Caki2 (cell line): ENCODE measurements around the gene ITM2B. TPM values are rescaled to one million over a fixed set of nuclear protein-coding genes. Genes with fewer than 3 reads are reported as not detected.

Experiments used
- DNase-seq: peaks from one replicate; pipeline ENCODE4 v3.0.0-alpha.2; 2015; ENCODE audit warnings: low read depth
- in situ Hi-C: cut with HindIII; loops from 2 replicates; pipeline ENCODE4 v1.10.0; 2016; ENCODE audit warnings: low sequenced_read_pairs, low pct_unique_long_range_greater_than_20kb, mixed read lengths
- total RNA-seq: library from RNA; depleted of rRNA; stranded (reverse); fragments of >200 nt; shearing (Covaris generic); gene quantifications from 2 replicates; pipeline ENCODE4 v1.2.3, GENCODE V29; 2014; ENCODE audit warnings: low replicate concordance

Gene ITM2B
- total RNA-seq, 1 experiment from 2014 or later: 179 TPM

GRCh38 chr13:48294653-48295052, 61.6 kb downstream of the ITM2B start:
- in situ Hi-C loops: no loop called here
- no peak for DNase-seq

- in situ Hi-C loops: no loop called here
- DNase-seq: no peak
Measured at GRCh38 chr13:48295271-48295670, 62.3 kb downstream of the ITM2B start.

- no peak for DNase-seq
- in situ Hi-C loops: no loop called here
Measured at GRCh38 chr13:48296528-48296927, 63.5 kb downstream of the ITM2B start.

- no peak for DNase-seq
- in situ Hi-C loops: no loop called here
Measured at GRCh38 chr13:48297131-48297786, 64.3 kb downstream of the ITM2B start.

GRCh38 chr13:48299591-48299990, 66.6 kb downstream of the ITM2B start:
- in situ Hi-C loops: no loop called here
- DNase-seq: no peak

- DNase-seq: no peak
- in situ Hi-C loops: no loop called here
Measured at GRCh38 chr13:48302871-48303358, 69.9 kb downstream of the ITM2B start.

- DNase-seq: peak; percentile 83
- in situ Hi-C loops: no loop called here
Measured at GRCh38 chr13:48303359-48304142, 70.5 kb downstream of the ITM2B start, which contains the start of gene RB1. RB1 (plus strand) TSS chr13:48303751; CDS start chr13:48303913, 162 bp downstream.

GRCh38 chr13:48304143-48304876, 71.3 kb downstream of the ITM2B start:
- DNase-seq: peak; percentile 38
- in situ Hi-C loops: no loop called here

- no peak for DNase-seq
- in situ Hi-C loops: no loop called here
Measured at GRCh38 chr13:48311223-48311622, 78.2 kb downstream of the ITM2B start.

GRCh38 chr13:48315969-48316650, 83.1 kb downstream of the ITM2B start:
- in situ Hi-C loops: no loop called here

GRCh38 chr13:48316826-48317510, 84.0 kb downstream of the ITM2B start:
- in situ Hi-C loops: no loop called here
- DNase-seq: no peak

More at GRCh38 chr13:48315969-48316650, 83.1 kb downstream of the ITM2B start:
- no peak for DNase-seq

GRCh38 chr13:48317511-48318376, 84.7 kb downstream of the ITM2B start:
- DNase-seq: no peak
- in situ Hi-C loops: no loop called here

GRCh38 chr13:48318377-48318811, 85.4 kb downstream of the ITM2B start:
- DNase-seq: no peak
- in situ Hi-C loops: no loop called here

GRCh38 chr13:48318821-48319511, 86.0 kb downstream of the ITM2B start:
- in situ Hi-C loops: no loop called here
- DNase-seq: no peak
